GM23338 (cell line): ENCODE data around the gene CUX1.
"Not testable (repeated sequence)": the region's sequence is repeated elsewhere in the genome, so short reads cannot be mapped to it uniquely, and the experiment has no call there.

Experiments used
- EZH2 ChIP-seq: fragments of 200-600 bp; sonication (generic); IDR thresholded peaks from one replicate; pipeline ENCODE4 v1.8.0; 2017; ENCODE audit warnings: antibody characterized with exemption, mild to moderate bottlenecking, low read depth; ENCODE audit not compliant: unreplicated experiment
- EZH2phosphoT487 ChIP-seq: fragments of 200-600 bp; sonication (generic); IDR thresholded peaks from one replicate; pipeline ENCODE4 v1.8.1; 2018; ENCODE audit warnings: antibody characterized with exemption; ENCODE audit not compliant: unreplicated experiment
- JUNB ChIP-seq: IDR thresholded peaks from one replicate; pipeline ENCODE4 v1.6.1; 2016; ENCODE audit warnings: antibody characterized with exemption; ENCODE audit not compliant: unreplicated experiment
- POLR2AphosphoS5 ChIP-seq: IDR thresholded peaks from 2 replicates; pipeline ENCODE4 v1.6.1; 2016; ENCODE audit warnings: antibody characterized with exemption, low read depth
- TF ChIP-seq, protein P1 (sequence below), 2 experiments: fragments of 200-600 bp in 1 of 2; sonication (generic) in 1 of 2; conservative IDR thresholded peaks; 2 replicates each; pipeline versions ENCODE4 v1.5.1 to v1.6.1; 2016 to 2017; ENCODE audit warnings: antibody characterized with exemption in 2 of 2, low read depth in 2 of 2, mild to moderate bottlenecking in 2 of 2, moderate library complexity in 1 of 2
- TF ChIP-seq, protein P2 (sequence below): fragments of 250-450 bp; sonication (Bioruptor Pico); IDR thresholded peaks from 2 replicates; pipeline ENCODE4 v1.5.0; 2020; ENCODE audit warnings: mild to moderate bottlenecking, moderate library complexity

DNA sequence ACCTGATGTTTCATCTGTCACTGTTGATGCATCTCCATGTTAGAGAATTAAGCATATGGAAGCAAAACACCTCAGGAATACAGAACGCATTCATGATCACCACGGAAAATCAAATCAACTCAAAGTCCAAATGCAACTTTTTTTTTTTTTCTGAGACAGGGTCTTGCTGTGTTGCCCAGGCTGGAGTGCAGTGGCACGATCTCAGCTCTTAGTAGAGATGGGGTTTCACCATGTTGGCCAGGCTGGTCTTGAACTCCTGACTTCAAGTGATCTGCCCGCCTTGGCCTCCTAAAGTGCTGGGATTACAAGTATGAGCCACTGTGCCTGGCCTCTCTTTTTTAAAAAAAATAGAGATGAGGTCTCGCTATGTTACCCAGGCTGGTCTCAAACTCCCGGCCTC lies 50.3 kb downstream of the CUX1 start:
- not testable (repeated sequence) for TF ChIP-seq JUNB, POLR2AphosphoS5, EZH2phosphoT487, EZH2
- TF ChIP-seq, protein P1, sequence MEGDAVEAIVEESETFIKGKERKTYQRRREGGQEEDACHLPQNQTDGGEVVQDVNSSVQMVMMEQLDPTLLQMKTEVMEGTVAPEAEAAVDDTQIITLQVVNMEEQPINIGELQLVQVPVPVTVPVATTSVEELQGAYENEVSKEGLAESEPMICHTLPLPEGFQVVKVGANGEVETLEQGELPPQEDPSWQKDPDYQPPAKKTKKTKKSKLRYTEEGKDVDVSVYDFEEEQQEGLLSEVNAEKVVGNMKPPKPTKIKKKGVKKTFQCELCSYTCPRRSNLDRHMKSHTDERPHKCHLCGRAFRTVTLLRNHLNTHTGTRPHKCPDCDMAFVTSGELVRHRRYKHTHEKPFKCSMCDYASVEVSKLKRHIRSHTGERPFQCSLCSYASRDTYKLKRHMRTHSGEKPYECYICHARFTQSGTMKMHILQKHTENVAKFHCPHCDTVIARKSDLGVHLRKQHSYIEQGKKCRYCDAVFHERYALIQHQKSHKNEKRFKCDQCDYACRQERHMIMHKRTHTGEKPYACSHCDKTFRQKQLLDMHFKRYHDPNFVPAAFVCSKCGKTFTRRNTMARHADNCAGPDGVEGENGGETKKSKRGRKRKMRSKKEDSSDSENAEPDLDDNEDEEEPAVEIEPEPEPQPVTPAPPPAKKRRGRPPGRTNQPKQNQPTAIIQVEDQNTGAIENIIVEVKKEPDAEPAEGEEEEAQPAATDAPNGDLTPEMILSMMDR (conservative IDR thresholded peaks at IDR 0.05; ENCODE audit: low read depth in 2 of 2): not testable (repeated sequence)
- TF ChIP-seq, protein P2, sequence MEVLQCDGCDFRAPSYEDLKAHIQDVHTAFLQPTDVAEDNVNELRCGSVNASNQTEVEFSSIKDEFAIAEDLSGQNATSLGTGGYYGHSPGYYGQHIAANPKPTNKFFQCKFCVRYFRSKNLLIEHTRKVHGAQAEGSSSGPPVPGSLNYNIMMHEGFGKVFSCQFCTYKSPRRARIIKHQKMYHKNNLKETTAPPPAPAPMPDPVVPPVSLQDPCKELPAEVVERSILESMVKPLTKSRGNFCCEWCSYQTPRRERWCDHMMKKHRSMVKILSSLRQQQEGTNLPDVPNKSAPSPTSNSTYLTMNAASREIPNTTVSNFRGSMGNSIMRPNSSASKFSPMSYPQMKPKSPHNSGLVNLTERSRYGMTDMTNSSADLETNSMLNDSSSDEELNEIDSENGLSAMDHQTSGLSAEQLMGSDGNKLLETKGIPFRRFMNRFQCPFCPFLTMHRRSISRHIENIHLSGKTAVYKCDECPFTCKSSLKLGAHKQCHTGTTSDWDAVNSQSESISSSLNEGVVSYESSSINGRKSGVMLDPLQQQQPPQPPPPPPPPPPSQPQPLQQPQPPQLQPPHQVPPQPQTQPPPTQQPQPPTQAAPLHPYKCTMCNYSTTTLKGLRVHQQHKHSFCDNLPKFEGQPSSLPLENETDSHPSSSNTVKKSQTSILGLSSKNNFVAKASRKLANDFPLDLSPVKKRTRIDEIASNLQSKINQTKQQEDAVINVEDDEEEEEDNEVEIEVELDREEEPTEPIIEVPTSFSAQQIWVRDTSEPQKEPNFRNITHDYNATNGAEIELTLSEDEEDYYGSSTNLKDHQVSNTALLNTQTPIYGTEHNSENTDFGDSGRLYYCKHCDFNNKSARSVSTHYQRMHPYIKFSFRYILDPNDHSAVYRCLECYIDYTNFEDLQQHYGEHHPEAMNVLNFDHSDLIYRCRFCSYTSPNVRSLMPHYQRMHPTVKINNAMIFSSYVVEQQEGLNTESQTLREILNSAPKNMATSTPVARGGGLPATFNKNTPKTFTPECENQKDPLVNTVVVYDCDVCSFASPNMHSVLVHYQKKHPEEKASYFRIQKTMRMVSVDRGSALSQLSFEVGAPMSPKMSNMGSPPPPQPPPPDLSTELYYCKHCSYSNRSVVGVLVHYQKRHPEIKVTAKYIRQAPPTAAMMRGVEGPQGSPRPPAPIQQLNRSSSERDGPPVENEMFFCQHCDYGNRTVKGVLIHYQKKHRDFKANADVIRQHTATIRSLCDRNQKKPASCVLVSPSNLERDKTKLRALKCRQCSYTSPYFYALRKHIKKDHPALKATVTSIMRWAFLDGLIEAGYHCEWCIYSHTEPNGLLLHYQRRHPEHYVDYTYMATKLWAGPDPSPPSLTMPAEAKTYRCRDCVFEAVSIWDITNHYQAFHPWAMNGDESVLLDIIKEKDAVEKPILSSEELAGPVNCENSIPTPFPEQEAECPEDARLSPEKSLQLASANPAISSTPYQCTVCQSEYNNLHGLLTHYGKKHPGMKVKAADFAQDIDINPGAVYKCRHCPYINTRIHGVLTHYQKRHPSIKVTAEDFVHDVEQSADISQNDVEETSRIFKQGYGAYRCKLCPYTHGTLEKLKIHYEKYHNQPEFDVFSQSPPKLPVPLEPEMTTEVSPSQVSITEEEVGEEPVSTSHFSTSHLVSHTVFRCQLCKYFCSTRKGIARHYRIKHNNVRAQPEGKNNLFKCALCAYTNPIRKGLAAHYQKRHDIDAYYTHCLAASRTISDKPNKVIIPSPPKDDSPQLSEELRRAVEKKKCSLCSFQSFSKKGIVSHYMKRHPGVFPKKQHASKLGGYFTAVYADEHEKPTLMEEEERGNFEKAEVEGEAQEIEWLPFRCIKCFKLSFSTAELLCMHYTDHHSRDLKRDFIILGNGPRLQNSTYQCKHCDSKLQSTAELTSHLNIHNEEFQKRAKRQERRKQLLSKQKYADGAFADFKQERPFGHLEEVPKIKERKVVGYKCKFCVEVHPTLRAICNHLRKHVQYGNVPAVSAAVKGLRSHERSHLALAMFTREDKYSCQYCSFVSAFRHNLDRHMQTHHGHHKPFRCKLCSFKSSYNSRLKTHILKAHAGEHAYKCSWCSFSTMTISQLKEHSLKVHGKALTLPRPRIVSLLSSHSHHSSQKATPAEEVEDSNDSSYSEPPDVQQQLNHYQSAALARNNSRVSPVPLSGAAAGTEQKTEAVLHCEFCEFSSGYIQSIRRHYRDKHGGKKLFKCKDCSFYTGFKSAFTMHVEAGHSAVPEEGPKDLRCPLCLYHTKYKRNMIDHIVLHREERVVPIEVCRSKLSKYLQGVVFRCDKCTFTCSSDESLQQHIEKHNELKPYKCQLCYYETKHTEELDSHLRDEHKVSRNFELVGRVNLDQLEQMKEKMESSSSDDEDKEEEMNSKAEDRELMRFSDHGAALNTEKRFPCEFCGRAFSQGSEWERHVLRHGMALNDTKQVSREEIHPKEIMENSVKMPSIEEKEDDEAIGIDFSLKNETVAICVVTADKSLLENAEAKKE (CRISPR knock-in tag): not testable (repeated sequence)
